ENCODE data around the gene G6PD. TPM values are rescaled to one million over a fixed set of nuclear protein-coding genes. Genes with fewer than 3 reads are reported as not detected.

G6PD gene
- total RNA-seq, 1 experiment from 2014 or later: 615 TPM

GRCh38 chrX:154486052-154486395, 60.6 kb downstream of the G6PD start:
- peak overlapping the region; percentile 78 for H3K27ac ChIP-seq (ENCODE audit: low read length)
- POLR2A ChIA-PET: no interaction called here
- BruUV-seq (replicated peaks): no TSS peak

GRCh38 chrX:154485150-154486051, 61.2 kb downstream of the G6PD start:
- DNase-seq (ENCODE audit: low read depth, low spot score): no peak
- BruUV-seq (replicated peaks): no TSS peak
- Histone ChIP-seq H3K9me3 (ENCODE audit: control insufficient read depth, insufficient read depth, low read depth, low read length) (no peaks in the 10 kb centered on the region), H3K36me3 (ENCODE audit: control insufficient read depth, insufficient read depth, low read length) (no peaks in the 10 kb centered on the region), H3K4me3 (ENCODE audit: low read depth in 2 of 2, low read length in 2 of 2) (peak overlapping the region; percentile 63 to 71), H3K27me3 (ENCODE audit: control insufficient read depth, insufficient read depth, low read length) (no peaks in the 10 kb centered on the region), H3K4me1 (ENCODE audit: control insufficient read depth, insufficient read depth, low read length) (peaks cover 28% of the 10 kb centered on the region), H3K27ac (ENCODE audit: low read length) (peak overlapping the region; percentile 78)
- in situ Hi-C loops (cut with HindIII; ENCODE audit: low pct_unique_long_range_greater_than_20kb, low sequenced_read_pairs) (no loop called here), intact Hi-C loops (cut with micrococcal nuclease; ENCODE audit: unreplicated experiment) (no loop called here)
- POLR2A ChIA-PET: no interaction called here
- ATAC-seq: no peak
- CTCF ChIA-PET: no interaction called here
- TF ChIP-seq SIN3A (IDR thresholded peaks at IDR 0.05; ENCODE audit: borderline replicate concordance, insufficient read depth, low read depth, low read length): no peak
- no peak for TF ChIP-seq TCF7L2 (IDR thresholded peaks at IDR 0.05; ENCODE audit: low read depth, low read length)
- TF ChIP-seq, protein P1, sequence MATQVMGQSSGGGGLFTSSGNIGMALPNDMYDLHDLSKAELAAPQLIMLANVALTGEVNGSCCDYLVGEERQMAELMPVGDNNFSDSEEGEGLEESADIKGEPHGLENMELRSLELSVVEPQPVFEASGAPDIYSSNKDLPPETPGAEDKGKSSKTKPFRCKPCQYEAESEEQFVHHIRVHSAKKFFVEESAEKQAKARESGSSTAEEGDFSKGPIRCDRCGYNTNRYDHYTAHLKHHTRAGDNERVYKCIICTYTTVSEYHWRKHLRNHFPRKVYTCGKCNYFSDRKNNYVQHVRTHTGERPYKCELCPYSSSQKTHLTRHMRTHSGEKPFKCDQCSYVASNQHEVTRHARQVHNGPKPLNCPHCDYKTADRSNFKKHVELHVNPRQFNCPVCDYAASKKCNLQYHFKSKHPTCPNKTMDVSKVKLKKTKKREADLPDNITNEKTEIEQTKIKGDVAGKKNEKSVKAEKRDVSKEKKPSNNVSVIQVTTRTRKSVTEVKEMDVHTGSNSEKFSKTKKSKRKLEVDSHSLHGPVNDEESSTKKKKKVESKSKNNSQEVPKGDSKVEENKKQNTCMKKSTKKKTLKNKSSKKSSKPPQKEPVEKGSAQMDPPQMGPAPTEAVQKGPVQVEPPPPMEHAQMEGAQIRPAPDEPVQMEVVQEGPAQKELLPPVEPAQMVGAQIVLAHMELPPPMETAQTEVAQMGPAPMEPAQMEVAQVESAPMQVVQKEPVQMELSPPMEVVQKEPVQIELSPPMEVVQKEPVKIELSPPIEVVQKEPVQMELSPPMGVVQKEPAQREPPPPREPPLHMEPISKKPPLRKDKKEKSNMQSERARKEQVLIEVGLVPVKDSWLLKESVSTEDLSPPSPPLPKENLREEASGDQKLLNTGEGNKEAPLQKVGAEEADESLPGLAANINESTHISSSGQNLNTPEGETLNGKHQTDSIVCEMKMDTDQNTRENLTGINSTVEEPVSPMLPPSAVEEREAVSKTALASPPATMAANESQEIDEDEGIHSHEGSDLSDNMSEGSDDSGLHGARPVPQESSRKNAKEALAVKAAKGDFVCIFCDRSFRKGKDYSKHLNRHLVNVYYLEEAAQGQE (IDR thresholded peaks at IDR 0.05; ENCODE audit: insufficient read depth in 1 of 2, low read depth in 2 of 2, low read length in 1 of 2): no peak
- no peak for TF ChIP-seq POLR2AphosphoS5 (IDR thresholded peaks at IDR 0.05; ENCODE audit: low read depth, low read length)
- TF ChIP-seq, protein P2, sequence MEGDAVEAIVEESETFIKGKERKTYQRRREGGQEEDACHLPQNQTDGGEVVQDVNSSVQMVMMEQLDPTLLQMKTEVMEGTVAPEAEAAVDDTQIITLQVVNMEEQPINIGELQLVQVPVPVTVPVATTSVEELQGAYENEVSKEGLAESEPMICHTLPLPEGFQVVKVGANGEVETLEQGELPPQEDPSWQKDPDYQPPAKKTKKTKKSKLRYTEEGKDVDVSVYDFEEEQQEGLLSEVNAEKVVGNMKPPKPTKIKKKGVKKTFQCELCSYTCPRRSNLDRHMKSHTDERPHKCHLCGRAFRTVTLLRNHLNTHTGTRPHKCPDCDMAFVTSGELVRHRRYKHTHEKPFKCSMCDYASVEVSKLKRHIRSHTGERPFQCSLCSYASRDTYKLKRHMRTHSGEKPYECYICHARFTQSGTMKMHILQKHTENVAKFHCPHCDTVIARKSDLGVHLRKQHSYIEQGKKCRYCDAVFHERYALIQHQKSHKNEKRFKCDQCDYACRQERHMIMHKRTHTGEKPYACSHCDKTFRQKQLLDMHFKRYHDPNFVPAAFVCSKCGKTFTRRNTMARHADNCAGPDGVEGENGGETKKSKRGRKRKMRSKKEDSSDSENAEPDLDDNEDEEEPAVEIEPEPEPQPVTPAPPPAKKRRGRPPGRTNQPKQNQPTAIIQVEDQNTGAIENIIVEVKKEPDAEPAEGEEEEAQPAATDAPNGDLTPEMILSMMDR (IDR thresholded peaks at IDR 0.05): no peak

More at GRCh38 chrX:154486052-154486395, 60.6 kb downstream of the G6PD start:
- ATAC-seq (peak; percentile 0; the same call in 1 of the 2 replicates), DNase-seq (ENCODE audit: low read depth, low spot score) (no peak)
- Histone ChIP-seq H3K36me3 (ENCODE audit: control insufficient read depth, insufficient read depth, low read length) (no peaks in the 10 kb centered on the region), H3K4me1 (ENCODE audit: control insufficient read depth, insufficient read depth, low read length) (peaks cover 28% of the 10 kb centered on the region), H3K9me3 (ENCODE audit: control insufficient read depth, insufficient read depth, low read depth, low read length) (no peaks in the 10 kb centered on the region), H3K27me3 (ENCODE audit: control insufficient read depth, insufficient read depth, low read length) (no peaks in the 10 kb centered on the region), H3K4me3 (ENCODE audit: low read depth in 2 of 2, low read length in 2 of 2) (peak overlapping the region; percentile 63 to 71)
- intact Hi-C loops (cut with micrococcal nuclease; ENCODE audit: unreplicated experiment) (no loop called here), in situ Hi-C loops (cut with HindIII; ENCODE audit: low pct_unique_long_range_greater_than_20kb, low sequenced_read_pairs) (no loop called here)
- TF ChIP-seq POLR2AphosphoS5 (IDR thresholded peaks at IDR 0.05; ENCODE audit: low read depth, low read length) (no peak), SIN3A (IDR thresholded peaks at IDR 0.05; ENCODE audit: borderline replicate concordance, insufficient read depth, low read depth, low read length) (no peak), TCF7L2 (IDR thresholded peaks at IDR 0.05; ENCODE audit: low read depth, low read length) (no peak)
- TF ChIP-seq, protein P2 (IDR thresholded peaks at IDR 0.05): no peak
- CTCF ChIA-PET: no interaction called here

Measured in Panc1 (cell line).